22Rv1 (cell line): ENCODE measurements around the gene HIVEP3.

Source experiments
- ZFX ChIP-seq: fragments of 450-650 bp; IDR thresholded peaks from 2 replicates; pipeline ENCODE4 v1.6.1; 2017; ENCODE audit warnings: antibody characterized with exemption, borderline replicate concordance
- TF ChIP-seq, protein P1 (sequence below): fragments of 450-650 bp; IDR thresholded peaks from 2 replicates; pipeline ENCODE4 v1.5.1; 2017; ENCODE audit warnings: mild to moderate bottlenecking

DNA sequence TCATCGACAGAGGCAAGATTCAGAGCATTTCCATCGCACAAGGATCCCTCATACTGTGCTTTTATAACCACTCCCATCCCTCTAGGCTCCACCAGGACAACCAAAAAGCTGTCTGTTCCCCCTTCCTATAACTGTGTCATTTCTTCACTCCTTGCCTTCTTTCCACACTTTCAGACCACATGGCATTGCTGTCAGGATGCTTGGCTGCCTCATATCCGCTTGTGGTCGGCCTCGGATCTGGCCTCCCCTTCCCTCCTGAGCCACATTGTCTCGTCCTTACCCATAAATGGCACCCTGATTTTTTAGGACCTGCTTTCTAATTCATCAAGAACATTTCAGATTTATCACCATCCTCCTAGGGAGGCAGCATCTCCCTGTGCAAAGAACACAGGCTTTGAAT lies 80.5 kb downstream of the HIVEP3 start:
- TF ChIP-seq, protein P1, sequence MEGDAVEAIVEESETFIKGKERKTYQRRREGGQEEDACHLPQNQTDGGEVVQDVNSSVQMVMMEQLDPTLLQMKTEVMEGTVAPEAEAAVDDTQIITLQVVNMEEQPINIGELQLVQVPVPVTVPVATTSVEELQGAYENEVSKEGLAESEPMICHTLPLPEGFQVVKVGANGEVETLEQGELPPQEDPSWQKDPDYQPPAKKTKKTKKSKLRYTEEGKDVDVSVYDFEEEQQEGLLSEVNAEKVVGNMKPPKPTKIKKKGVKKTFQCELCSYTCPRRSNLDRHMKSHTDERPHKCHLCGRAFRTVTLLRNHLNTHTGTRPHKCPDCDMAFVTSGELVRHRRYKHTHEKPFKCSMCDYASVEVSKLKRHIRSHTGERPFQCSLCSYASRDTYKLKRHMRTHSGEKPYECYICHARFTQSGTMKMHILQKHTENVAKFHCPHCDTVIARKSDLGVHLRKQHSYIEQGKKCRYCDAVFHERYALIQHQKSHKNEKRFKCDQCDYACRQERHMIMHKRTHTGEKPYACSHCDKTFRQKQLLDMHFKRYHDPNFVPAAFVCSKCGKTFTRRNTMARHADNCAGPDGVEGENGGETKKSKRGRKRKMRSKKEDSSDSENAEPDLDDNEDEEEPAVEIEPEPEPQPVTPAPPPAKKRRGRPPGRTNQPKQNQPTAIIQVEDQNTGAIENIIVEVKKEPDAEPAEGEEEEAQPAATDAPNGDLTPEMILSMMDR, result no peak
- TF ChIP-seq ZFX, result no peak
